ENCODE measurements around the gene SCNN1B. TPM values are rescaled to one million over a fixed set of nuclear protein-coding genes. Genes with fewer than 3 reads are reported as not detected.
A peak's percentile ranks its signal among the peaks of the same experiment; 100 is the strongest.
"Not testable (repeated sequence)": the region's sequence is repeated elsewhere in the genome, so short reads cannot be mapped to it uniquely, and the experiment has no call there.

The SCNN1B gene
- total RNA-seq, 4 donors from 2014 or later = 142 to 729 (median 556) TPM

GRCh38 chr16:23293016-23293415, 9.1 kb upstream of the SCNN1B start:
- TF ChIP-seq EP300 (IDR thresholded peaks at IDR 0.05; ENCODE audit: low read depth) = no peak
- no peak for TF ChIP-seq CTCF (IDR thresholded peaks at IDR 0.05)
- no peak for TF ChIP-seq POLR2A (IDR thresholded peaks at IDR 0.05)
- no peak for TF ChIP-seq POLR2AphosphoS5 (IDR thresholded peaks at IDR 0.05)
- no peaks in the 10 kb centered on the region for H3K36me3 ChIP-seq
- in situ Hi-C loops (cut with MboI; ENCODE audit: low pct_ligation_motif_present in 1 of 4, low pct_unique_long_range_greater_than_20kb in 1 of 4, low sequenced_read_pairs in 3 of 4) (no loop called here), intact Hi-C loops (cut with DNase I; ENCODE audit: low total_unique reads) (no loop called here)
- no peaks in the 10 kb centered on the region for H3K27me3 ChIP-seq
- no peak for DNase-seq
- peaks cover 0 to 43% (median 11%) of the 10 kb centered on the region in 4 donors for H3K4me1 ChIP-seq
- H3K4me3 ChIP-seq = no peak overlapping the region
- H3K9me3 ChIP-seq = no peaks in the 10 kb centered on the region
- WGBS, 2 donors (ENCODE audit: low coverage in 1 of 2) = 68 to 75% methylated on average over 6 of the region's 6 CpGs
- H3K27ac ChIP-seq = peak overlapping the region in 1 of 4 donors; percentile 60

- Histone ChIP-seq H3K27me3 (no peaks in the 10 kb centered on the region), H3K27ac (peak overlapping the region in 3 of 4 donors; percentile 18 to 54 (median 42)), H3K4me1 (peaks cover 0 to 43% (median 11%) of the 10 kb centered on the region in 4 donors), H3K9me3 (no peaks in the 10 kb centered on the region), H3K36me3 (no peaks in the 10 kb centered on the region), H3K4me3 (no peak overlapping the region)
- TF ChIP-seq EP300 (IDR thresholded peaks at IDR 0.05; ENCODE audit: low read depth) = no peak
- no peak for TF ChIP-seq CTCF (IDR thresholded peaks at IDR 0.05)
- TF ChIP-seq POLR2AphosphoS5 (IDR thresholded peaks at IDR 0.05) = no peak
- TF ChIP-seq POLR2A (IDR thresholded peaks at IDR 0.05) = no peak
- DNase-seq = peak; percentile 64
- in situ Hi-C loops (cut with MboI; ENCODE audit: low pct_ligation_motif_present in 1 of 4, low pct_unique_long_range_greater_than_20kb in 1 of 4, low sequenced_read_pairs in 3 of 4) = no loop called here
- intact Hi-C loops (cut with DNase I; ENCODE audit: low total_unique reads) = no loop called here
- WGBS, 2 donors (ENCODE audit: low coverage in 1 of 2) = 96% methylated on average over 2 of the region's 2 CpGs; no CpG with 5 or more reads in 1 of the 2 donors
Measured at GRCh38 chr16:23294260-23294659, 7.8 kb upstream of the SCNN1B start.

DNA sequence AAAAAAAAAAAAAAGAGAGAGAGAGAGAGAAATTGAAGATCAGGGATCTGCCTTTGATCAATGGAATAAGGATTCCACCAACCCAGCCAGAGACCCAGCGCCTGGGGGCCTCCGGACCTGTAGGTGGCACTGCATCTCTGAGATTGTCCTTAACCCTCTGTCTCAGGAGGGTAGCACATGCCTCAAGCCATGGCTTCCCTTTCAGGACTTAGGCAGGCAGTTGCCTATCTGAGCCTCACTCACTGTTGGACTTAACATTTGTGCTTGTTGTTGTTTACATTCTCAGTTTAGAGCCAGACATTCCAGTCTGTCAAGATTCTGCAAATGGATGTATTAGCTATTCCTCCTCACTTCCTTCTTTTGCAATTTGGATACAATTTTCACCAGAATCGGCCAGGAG, 5.1 kb upstream of the SCNN1B start:
- 74 to 80% methylated on average over 2 to 3 of the region's 3 CpGs for WGBS, 2 donors (ENCODE audit: low coverage in 1 of 2)
- DNase-seq = peak; percentile 46
- no peaks in the 10 kb centered on the region for H3K36me3 ChIP-seq
- in situ Hi-C loops (cut with MboI; ENCODE audit: low pct_ligation_motif_present in 1 of 4, low pct_unique_long_range_greater_than_20kb in 1 of 4, low sequenced_read_pairs in 3 of 4) = no loop called here
- peaks cover 3 to 31% (median 13%) of the 10 kb centered on the region in 4 donors for H3K4me1 ChIP-seq
- H3K27me3 ChIP-seq = peaks cover 14% of the 10 kb centered on the region
- no peak overlapping the region for H3K27ac ChIP-seq
- peak in 3 of 5 experiments; percentile 20 to 25 (median 22) for TF ChIP-seq CTCF (IDR thresholded peaks at IDR 0.05)
- TF ChIP-seq POLR2A (IDR thresholded peaks at IDR 0.05) = no peak
- TF ChIP-seq POLR2AphosphoS5 (IDR thresholded peaks at IDR 0.05) = no peak
- no peak for TF ChIP-seq EP300 (IDR thresholded peaks at IDR 0.05; ENCODE audit: low read depth)
- intact Hi-C loops (cut with DNase I; ENCODE audit: low total_unique reads) = no loop called here
- no peak overlapping the region for H3K4me3 ChIP-seq
- no peaks in the 10 kb centered on the region for H3K9me3 ChIP-seq

- Histone ChIP-seq H3K4me3 (no peak overlapping the region), H3K4me1 (peaks cover 3 to 21% (median 11%) of the 10 kb centered on the region in 4 donors), H3K27me3 (peaks cover 23% of the 10 kb centered on the region), H3K27ac (no peak overlapping the region), H3K36me3 (no peaks in the 10 kb centered on the region), H3K9me3 (no peaks in the 10 kb centered on the region)
- DNase-seq = no peak
- intact Hi-C loops (cut with DNase I; ENCODE audit: low total_unique reads) (no loop called here), in situ Hi-C loops (cut with MboI; ENCODE audit: low pct_ligation_motif_present in 1 of 4, low pct_unique_long_range_greater_than_20kb in 1 of 4, low sequenced_read_pairs in 3 of 4) (no loop called here)
- 72 to 83% methylated on average over 1 to 6 of the region's 6 CpGs for WGBS, 2 donors (ENCODE audit: low coverage in 1 of 2)
- no peak for TF ChIP-seq POLR2AphosphoS5 (IDR thresholded peaks at IDR 0.05)
- no peak for TF ChIP-seq CTCF (IDR thresholded peaks at IDR 0.05)
- no peak for TF ChIP-seq POLR2A (IDR thresholded peaks at IDR 0.05)
- no peak for TF ChIP-seq EP300 (IDR thresholded peaks at IDR 0.05; ENCODE audit: low read depth)
Measured at GRCh38 chr16:23298290-23298915, 3.7 kb upstream of the SCNN1B start.

DNA sequence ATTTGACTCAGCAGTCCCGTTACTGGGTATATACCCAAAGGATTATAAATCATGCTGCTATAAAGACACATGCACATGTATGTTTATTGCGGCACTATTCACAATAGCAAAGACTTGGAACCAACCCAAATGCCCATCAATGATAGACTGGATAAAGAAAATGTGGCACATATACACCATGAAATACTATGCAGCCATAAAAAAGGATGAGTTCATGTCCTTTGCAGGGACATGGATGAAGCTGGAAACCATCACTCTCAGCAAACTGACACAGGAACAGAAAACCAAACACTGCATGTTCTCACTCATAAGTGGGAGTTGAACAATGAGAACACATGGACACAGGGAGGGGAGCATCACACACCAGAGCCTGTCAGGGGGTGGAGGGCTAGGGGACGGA, 2.3 kb upstream of the SCNN1B start:
- H3K27ac ChIP-seq; DNase-seq; in situ Hi-C loops (cut with MboI; ENCODE audit: low pct_ligation_motif_present in 1 of 4, low pct_unique_long_range_greater_than_20kb in 1 of 4, low sequenced_read_pairs in 3 of 4); H3K4me3 ChIP-seq; H3K4me1 ChIP-seq; intact Hi-C loops (cut with DNase I; ENCODE audit: low total_unique reads); H3K9me3 ChIP-seq; H3K36me3 ChIP-seq: not testable (repeated sequence)
- 68 to 72% methylated on average over 3 of the region's 3 CpGs for WGBS, 2 donors (ENCODE audit: low coverage in 1 of 2)
- H3K27me3 ChIP-seq = peaks cover 23% of the 10 kb centered on the region
